ENCODE data around the gene UMAD1. TPM values are rescaled to one million over a fixed set of nuclear protein-coding genes. Genes with fewer than 3 reads are reported as not detected.

Gene UMAD1
- polyA plus RNA-seq, 1 of the 3 experiments (the other 2 are of a cell fraction): 13.9 TPM

- DNase-seq: no peak
- H3K27ac ChIP-seq (ENCODE audit: low read depth in 2 of 2, low read length in 1 of 2): peak overlapping the region in 1 of 2 experiments; percentile 96; a peak in 2 of 4 replicates
- TF ChIP-seq RXRA (IDR thresholded peaks at IDR 0.05; ENCODE audit: borderline replicate concordance, low read depth) (no peak), GABPA (IDR thresholded peaks at IDR 0.05; ENCODE audit: low read depth) (no peak)
- TF ChIP-seq, protein P1, sequence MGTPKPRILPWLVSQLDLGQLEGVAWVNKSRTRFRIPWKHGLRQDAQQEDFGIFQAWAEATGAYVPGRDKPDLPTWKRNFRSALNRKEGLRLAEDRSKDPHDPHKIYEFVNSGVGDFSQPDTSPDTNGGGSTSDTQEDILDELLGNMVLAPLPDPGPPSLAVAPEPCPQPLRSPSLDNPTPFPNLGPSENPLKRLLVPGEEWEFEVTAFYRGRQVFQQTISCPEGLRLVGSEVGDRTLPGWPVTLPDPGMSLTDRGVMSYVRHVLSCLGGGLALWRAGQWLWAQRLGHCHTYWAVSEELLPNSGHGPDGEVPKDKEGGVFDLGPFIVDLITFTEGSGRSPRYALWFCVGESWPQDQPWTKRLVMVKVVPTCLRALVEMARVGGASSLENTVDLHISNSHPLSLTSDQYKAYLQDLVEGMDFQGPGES (IDR thresholded peaks at IDR 0.05; ENCODE audit: low read depth, low read length): no peak
- peaks cover 0 to 15% of the 10 kb centered on the region in 2 experiments; a peak in 2 of 4 replicates for H3K4me1 ChIP-seq (ENCODE audit: control insufficient read depth in 1 of 2, insufficient read depth in 2 of 2, low read depth in 1 of 2, low read length in 1 of 2)
- H4K20me1 ChIP-seq (ENCODE audit: insufficient read depth): no peaks in the 10 kb centered on the region
- no peaks in the 10 kb centered on the region for H3K79me2 ChIP-seq (ENCODE audit: insufficient read depth)
- POLR2A ChIA-PET: interaction anchor here (0.8 to 1.8 kb wide), 4 partner anchors 20 to 641 kb away, joined by 3 to 8 read pairs (median 4); partner anchors contain the start of gene UMAD1
- no peak overlapping the region for H2AFZ ChIP-seq (ENCODE audit: low read depth)
- H3K4me2 ChIP-seq: no peak overlapping the region
- no peak overlapping the region for H3K4me3 ChIP-seq (ENCODE audit: low read depth in 2 of 2, low read length in 1 of 2)
- H3K9me3 ChIP-seq: no peaks in the 10 kb centered on the region
- no peaks in the 10 kb centered on the region for H3K9me2 ChIP-seq
- CTCF ChIA-PET: interaction anchor here (1.0 to 1.4 kb wide), 5 partner anchors 8 to 641 kb away, joined by 3 to 9 read pairs (median 5); partner anchors contain the start of gene ICA1
- WGBS (ENCODE audit: low lambda C conversion rate): 47% methylated on average over 1 of the region's 1 CpG
- no peaks in the 10 kb centered on the region for H3K27me3 ChIP-seq (ENCODE audit: insufficient read depth)
- H3F3A ChIP-seq (replicated peaks; ENCODE audit: insufficient read depth): no peaks in the 10 kb centered on the region
- no peaks in the 10 kb centered on the region for H3K36me3 ChIP-seq (replicated peaks in 1 of 2; ENCODE audit: control insufficient read depth in 1 of 2, insufficient read depth in 2 of 2, low read length in 1 of 2)
- H3K9ac ChIP-seq: no peak overlapping the region
These were observed 20.3 kb upstream of the UMAD1 start for GRCh38 chr7:7620236-7620635.

DNA sequence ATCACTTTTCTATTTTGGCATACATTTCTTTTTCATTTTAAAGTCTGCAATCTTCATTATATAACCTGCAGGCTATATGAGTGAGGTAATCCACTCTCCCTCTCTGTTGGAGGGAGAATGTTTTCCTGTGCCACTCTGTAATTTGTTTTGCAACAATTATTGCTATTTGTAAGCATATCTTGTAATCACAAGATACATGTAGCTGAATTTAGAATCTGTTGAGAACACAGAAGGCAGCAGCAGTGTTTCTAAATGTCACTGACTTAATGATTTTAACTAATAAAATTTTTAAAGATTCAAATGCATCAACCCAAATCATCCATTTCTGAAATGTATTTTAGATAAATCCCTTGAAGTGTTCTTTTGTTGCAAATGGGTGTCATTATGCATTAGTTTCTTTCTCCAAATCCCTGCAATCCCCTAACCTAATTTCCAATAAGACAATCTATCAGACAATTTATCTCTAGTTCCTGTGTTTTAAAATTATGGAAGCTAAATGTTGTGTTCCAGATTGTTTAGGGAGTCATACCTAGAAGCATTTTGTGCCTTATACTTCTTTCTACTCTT, 19.8 kb upstream of the UMAD1 start:
- no peaks in the 10 kb centered on the region for H3K27me3 ChIP-seq (ENCODE audit: insufficient read depth)
- peak overlapping the region in 1 of 2 experiments; percentile 96; a peak in 2 of 4 replicates for H3K27ac ChIP-seq (ENCODE audit: low read depth in 2 of 2, low read length in 1 of 2)
- POLR2A ChIA-PET: interaction anchor here (0.7 to 1.8 kb wide), 5 partner anchors 20 to 641 kb away, joined by 3 to 8 read pairs (median 5); partner anchors contain the start of gene UMAD1
- no peaks in the 10 kb centered on the region for H3K9me3 ChIP-seq
- H3F3A ChIP-seq (replicated peaks; ENCODE audit: insufficient read depth): no peaks in the 10 kb centered on the region
- peaks cover 0 to 15% of the 10 kb centered on the region in 2 experiments; a peak in 2 of 4 replicates for H3K4me1 ChIP-seq (ENCODE audit: control insufficient read depth in 1 of 2, insufficient read depth in 2 of 2, low read depth in 1 of 2, low read length in 1 of 2)
- H3K9ac ChIP-seq: no peak overlapping the region
- H4K20me1 ChIP-seq (ENCODE audit: insufficient read depth): no peaks in the 10 kb centered on the region
- no peak overlapping the region for H3K4me2 ChIP-seq
- H3K9me2 ChIP-seq: no peaks in the 10 kb centered on the region
- CTCF ChIA-PET: interaction anchor here (1.0 to 1.4 kb wide), 6 partner anchors 9 to 641 kb away, joined by 3 to 9 read pairs (median 5); partner anchors contain the start of gene ICA1
- no peaks in the 10 kb centered on the region for H3K79me2 ChIP-seq (ENCODE audit: insufficient read depth)
- TF ChIP-seq EZH2phosphoT487 (IDR thresholded peaks at IDR 0.05; ENCODE audit: borderline replicate concordance, low read depth) (no peak), MXI1 (IDR thresholded peaks at IDR 0.05; ENCODE audit: low read depth, low read length) (peak; percentile 39; the same call in 1 of the 2 replicates), RCOR1 (IDR thresholded peaks at IDR 0.05; ENCODE audit: low read length) (0 out of 2 replicates have a peak, but pooled peaks have one; percentile 29), NRF1 (IDR thresholded peaks at IDR 0.05; ENCODE audit: low read depth, low read length) (no peak), NFIC (IDR thresholded peaks at IDR 0.05; ENCODE audit: borderline replicate concordance) (no peak), TEAD4 (IDR thresholded peaks at IDR 0.05; ENCODE audit: borderline replicate concordance, insufficient read depth) (peak; percentile 56; the same call in 1 of the 2 replicates), RXRA (IDR thresholded peaks at IDR 0.05; ENCODE audit: borderline replicate concordance, low read depth) (no peak), RFX5 (IDR thresholded peaks at IDR 0.05; ENCODE audit: low read length) (no peak; the same call in 1 of the 2 replicates), TCF12 (IDR thresholded peaks at IDR 0.05) (peak; percentile 33; the same call in 1 of the 2 replicates), FOXJ3 (CRISPR knock-in tag; IDR thresholded peaks at IDR 0.05) (peak; percentile 98), CHD2 (IDR thresholded peaks at IDR 0.05; ENCODE audit: low read length, partially characterized antibody) (peak; percentile 35), GATA2 (CRISPR knock-in tag; IDR thresholded peaks at IDR 0.05) (peak; percentile 93), EP300 (IDR thresholded peaks at IDR 0.05; ENCODE audit: borderline replicate concordance in 1 of 2, low read depth in 1 of 2, low read length in 1 of 2) (peak in 1 of 2 experiments; percentile 87; a peak in 2 of 4 replicates), FOXM1 (IDR thresholded peaks at IDR 0.05; ENCODE audit: low read depth) (0 out of 2 replicates have a peak, but pooled peaks have one; percentile 28), POLR2AphosphoS5 (IDR thresholded peaks at IDR 0.05; ENCODE audit: low read depth, low read length) (no peak), RAD21 (IDR thresholded peaks at IDR 0.05; ENCODE audit: low read length) (peak; percentile 23)
- TF ChIP-seq, protein P2, sequence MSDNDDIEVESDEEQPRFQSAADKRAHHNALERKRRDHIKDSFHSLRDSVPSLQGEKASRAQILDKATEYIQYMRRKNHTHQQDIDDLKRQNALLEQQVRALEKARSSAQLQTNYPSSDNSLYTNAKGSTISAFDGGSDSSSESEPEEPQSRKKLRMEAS (IDR thresholded peaks at IDR 0.05; ENCODE audit: low read depth): no peak
- no peak overlapping the region for H2AFZ ChIP-seq (ENCODE audit: low read depth)
- H3K4me3 ChIP-seq (ENCODE audit: low read depth in 2 of 2, low read length in 1 of 2): no peak overlapping the region
- H3K36me3 ChIP-seq (replicated peaks in 1 of 2; ENCODE audit: control insufficient read depth in 1 of 2, insufficient read depth in 2 of 2, low read length in 1 of 2): no peaks in the 10 kb centered on the region
- peak; percentile 50 for DNase-seq
